ENCODE data around the gene ABCB1.
"Not testable (repeated sequence)": the region's sequence is repeated elsewhere in the genome, so short reads cannot be mapped to it uniquely, and the experiment has no call there.

Gene ABCB1

GRCh38 chr7:87511510-87511909 is 89.2 kb downstream of the ABCB1 start:
- no peak for DNase-seq

- no peak for DNase-seq
These were observed 90.2 kb downstream of the ABCB1 start for GRCh38 chr7:87510411-87510875.

DNA sequence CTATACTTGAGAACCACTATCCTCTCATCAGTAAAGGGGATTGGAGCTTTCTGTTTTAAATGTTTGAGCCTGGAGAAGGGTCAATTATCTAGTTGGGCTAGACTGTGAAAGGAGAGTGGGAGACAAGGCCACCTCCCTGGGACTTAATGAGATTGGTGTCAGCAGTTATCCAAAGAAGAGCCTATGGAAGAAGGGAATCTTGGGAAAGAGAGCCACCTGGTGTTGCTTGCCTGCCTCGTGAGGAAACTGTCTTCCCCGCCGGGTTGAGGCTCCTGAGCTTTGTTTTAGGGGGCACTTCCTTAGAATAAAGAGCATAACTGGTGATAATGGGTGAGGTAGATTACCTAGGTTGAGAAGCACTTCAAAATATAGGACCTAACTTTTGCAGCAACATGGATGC is 93.2 kb downstream of the ABCB1 start:
- no peak for DNase-seq

GRCh38 chr7:87506246-87507180 is 94.2 kb downstream of the ABCB1 start:
- no peak for DNase-seq

- DNase-seq: no peak
These were observed 95.0 kb downstream of the ABCB1 start for GRCh38 chr7:87505557-87506245.

DNA sequence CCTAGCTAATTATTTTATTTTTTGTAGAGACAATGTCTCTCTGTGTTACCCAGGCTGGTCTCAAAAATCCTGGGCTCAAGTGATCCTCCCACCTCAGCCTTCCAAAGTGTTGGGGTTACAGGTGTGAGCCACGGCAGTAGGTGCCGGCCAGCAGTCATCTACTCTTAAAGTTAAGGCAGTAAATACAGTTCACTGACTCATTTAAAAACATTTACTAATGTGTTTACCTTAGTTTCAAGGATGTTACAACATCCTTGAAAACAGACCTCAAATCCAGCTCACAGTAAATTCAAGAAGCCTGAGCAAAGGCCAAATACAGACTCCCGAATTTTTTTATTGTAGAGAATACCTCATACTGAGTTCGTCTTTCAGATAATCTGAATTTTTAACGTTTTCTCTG is 95.6 kb downstream of the ABCB1 start:
- DNase-seq: no peak

- no peak for DNase-seq
These were observed 101.2 kb downstream of the ABCB1 start for GRCh38 chr7:87499494-87499893.

DNA sequence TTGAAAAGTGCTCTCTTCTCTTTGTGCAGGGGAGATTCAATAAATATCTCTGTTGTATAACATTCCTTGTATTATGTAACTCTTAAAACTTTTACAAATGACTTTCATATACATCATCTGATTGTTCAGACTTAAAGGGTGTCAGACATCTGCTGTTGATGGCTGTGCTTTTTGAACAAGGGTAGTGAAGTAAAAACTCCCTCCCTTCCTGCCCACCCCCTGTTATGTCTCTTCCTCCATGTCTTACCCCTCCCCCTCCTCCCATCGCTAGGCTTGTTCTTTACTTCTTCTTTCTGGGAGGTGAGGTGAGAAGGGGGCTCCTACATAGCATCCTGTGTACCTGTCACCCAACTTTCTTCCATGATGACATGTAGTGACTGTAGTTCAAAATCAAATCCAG is 101.8 kb downstream of the ABCB1 start:
- DNase-seq: no peak

- DNase-seq: no peak
These were observed 103.2 kb downstream of the ABCB1 start for GRCh38 chr7:87497482-87497881.

GRCh38 chr7:87495366-87495765 is 105.3 kb downstream of the ABCB1 start:
- no peak for DNase-seq

GRCh38 chr7:87494454-87494853 is 106.2 kb downstream of the ABCB1 start:
- no peak for DNase-seq

DNA sequence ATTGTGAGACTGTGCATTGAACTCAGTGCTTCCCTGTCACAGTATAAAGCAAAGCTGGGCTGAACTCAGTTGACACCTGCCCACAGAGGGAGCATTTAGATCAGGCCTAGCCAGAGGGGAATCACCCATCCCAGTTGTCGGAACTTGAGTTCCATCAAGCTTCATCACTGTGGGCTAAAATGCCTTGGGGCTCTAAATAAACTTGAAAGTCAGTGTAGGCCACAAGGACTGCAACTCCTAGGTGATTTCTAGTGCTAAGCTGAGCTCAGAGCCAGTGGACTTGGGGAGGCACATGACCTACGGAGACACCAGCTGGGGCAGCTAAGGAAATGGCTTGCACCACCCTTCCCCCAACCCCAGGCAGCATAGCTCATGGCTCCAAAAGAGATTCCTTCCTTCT is 117.6 kb downstream of the ABCB1 start:
- DNase-seq: no peak

DNA sequence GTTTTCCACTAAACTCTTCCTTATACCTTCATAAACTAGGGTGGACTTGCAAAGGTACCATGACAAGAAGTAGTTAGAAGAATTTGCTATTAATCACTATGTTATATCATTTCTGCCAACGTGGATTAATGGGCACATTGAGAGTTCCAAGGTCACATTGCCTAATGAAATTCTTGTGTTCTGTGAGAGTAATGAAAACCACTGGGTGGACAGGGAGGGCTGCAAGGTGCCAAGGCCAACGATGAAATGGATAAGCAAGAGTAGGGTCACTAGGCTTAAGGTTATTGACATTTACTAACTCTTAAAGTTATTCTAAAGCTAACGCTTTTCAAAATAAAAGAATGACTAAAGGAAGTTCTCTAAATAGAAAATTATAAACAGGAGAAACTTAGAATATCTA is 118.6 kb downstream of the ABCB1 start:
- no peak for DNase-seq

GRCh38 chr7:87480386-87480785 is 120.3 kb downstream of the ABCB1 start:
- no peak for DNase-seq

DNA sequence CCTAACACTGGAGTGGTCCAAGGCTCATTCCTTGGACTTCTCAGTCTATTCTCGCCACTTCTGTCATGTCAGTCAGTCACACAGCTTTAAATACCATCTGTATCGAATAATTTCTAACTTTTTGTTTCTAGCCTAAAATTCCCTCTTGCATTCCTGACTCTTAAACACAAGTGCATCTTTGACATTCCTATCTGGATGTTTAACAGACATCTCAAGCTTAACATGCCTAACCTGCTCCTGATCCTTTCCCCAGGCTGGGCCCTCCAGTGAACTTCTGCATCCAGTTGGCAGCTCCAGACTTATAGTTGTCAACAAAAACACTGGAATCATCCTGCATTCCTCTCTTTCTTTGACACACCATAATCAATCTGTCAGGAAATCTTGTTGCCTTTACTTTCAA is 120.7 kb downstream of the ABCB1 start:
- DNase-seq: no peak

- no peak for DNase-seq
These were observed 124.5 kb downstream of the ABCB1 start for GRCh38 chr7:87476179-87476557.

DNA sequence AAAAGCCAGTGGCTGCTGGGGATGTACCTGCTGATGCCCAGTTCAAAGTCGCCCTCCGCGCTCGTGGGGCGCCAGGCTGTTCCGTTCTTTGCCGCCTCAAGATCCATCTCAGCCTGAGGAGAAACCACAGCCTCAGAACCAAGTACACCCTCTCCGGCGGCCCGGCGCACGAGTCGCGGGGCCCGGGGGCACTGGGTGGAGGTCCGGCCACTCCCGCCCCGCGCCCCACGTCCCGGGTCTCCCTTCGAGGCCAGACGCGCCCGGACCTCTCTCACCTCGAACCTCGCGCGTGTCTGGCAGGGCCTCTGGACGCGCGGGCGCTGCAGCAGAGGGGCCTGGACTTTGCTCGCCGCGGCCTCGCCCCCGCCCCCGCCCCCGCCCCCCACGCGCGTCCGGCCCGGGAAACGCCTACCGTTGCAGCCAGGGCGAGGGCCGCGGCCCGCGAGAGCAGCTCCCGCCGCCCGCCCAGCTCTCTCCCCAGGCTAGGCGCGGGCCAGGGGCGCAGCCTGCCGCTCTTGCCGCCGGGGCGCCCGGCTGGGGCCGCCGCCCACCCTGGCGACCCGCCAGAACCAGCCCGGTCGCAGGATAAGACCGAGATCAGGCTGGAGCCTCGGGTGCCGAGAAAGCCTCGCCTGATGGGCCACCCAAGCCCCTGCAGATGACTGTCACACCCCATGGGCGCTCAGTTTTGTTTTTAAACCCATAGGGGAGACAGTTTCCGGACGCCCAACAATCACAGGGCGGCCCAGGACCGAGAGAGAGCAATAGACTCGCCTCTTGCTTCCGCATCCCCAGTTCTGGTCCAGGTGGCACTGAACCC is 125.1 kb downstream of the ABCB1 start, which contains the start of gene ABCB4:
TSS of gene ABCB4 (minus strand) at position 322 of the 820 bp plus-strand sequence. CDS start at position 107, 215 bp downstream.
- no peak for DNase-seq

GRCh38 chr7:87474533-87475358 is 125.9 kb downstream of the ABCB1 start:
- DNase-seq: no peak

DNA sequence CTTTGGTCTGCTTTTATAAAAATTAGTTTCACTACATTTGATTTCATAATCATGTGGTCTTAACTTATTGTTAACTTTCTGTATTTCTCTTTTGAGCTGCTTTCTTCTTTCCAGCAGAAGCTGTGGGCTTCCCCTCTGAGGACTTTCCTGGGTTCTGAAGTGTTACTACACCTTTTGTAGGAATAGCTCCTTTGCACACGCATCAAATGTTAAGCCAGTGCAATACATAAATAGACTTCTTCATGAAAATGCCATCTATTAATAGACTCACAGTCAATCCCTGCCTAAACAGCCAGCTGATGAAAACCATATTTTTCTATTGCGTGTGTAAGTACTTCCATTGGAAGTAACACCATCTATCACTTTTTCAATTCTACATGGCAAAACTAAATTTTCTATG is 126.7 kb downstream of the ABCB1 start:
- DNase-seq: no peak

- DNase-seq: no peak
These were observed 127.5 kb downstream of the ABCB1 start for GRCh38 chr7:87473192-87473591.

- DNase-seq: no peak
These were observed 129.2 kb downstream of the ABCB1 start for GRCh38 chr7:87471473-87471872.

- DNase-seq: not testable (repeated sequence)
These were observed 131.5 kb downstream of the ABCB1 start for GRCh38 chr7:87469204-87469603.

All from NCI-H1694 (cell line).